CMK (cell line): ENCODE measurements around the gene ZDHHC1.
"Not testable (repeated sequence)": the region's sequence is repeated elsewhere in the genome, so short reads cannot be mapped to it uniquely, and the experiment has no call there.

Experiments used
- DNase-seq: peaks from one replicate; pipeline ENCODE4 v3.0.0-alpha.2; 2010; ENCODE audit warnings: low read depth

The ZDHHC1 gene

GRCh38 chr16:67394155-67395104 lies 21.8 kb downstream of the ZDHHC1 start:
- no peak for DNase-seq

DNA sequence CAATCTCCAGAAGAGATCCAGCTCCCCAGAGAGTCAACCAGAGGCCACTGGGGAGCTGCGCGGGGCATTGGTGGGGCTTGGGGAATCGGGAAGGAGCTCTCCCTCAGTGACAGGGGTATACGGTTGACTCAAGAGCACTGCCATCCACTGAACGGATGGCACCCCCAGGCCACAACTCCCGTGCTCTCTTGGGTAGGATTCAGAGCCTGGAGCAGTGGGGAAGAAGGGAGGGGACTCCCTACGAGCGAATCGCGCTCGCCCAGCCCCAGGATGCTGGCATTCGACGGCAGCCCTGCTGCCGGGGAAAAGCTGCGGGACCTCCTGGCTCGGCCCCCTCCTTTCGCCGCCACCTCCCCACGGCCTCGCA lies 22.5 kb downstream of the ZDHHC1 start:
- DNase-seq = no peak

DNA sequence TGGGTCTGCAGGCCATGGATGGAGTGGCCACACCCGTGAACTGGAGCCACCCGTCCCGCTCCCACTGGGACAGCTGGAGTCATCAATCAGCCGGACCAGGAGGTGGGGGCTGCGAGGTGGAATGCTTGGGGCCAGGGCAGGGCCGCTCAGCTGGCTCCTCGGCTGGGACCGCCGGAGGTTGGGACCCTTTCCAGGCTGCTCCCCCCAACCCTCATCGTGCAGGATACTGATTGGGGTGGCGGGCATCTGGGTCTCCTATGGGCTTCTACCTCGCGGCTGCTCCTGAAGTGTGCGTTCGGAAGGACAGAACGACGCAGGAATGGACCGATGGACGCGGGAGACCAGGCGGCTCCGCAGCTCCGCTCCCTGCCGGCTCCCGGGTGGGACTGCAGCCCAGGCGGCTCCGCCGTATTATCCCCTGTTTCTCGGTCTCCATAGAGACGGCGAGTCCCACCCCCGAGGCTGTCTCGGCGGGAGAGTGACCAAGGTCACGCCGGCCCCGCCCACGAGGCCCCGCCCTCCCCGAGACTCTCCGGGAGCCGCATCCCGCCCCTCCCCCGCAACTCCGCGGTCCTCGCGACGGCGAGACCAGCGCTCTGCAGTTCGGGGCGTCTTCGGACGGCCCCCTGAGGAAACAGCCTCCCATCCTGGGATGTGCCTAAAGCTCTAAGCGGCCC lies 23.0 kb downstream of the ZDHHC1 start, which contains the start of gene TPPP3:
TSS of gene TPPP3 (minus strand) at position 388 of the 677 bp plus-strand sequence. CDS start 2,387 bp downstream, outside the sequence.
- DNase-seq = no peak

- no peak for DNase-seq
These were observed 23.8 kb downstream of the ZDHHC1 start for GRCh38 chr16:67392301-67393059.

DNA sequence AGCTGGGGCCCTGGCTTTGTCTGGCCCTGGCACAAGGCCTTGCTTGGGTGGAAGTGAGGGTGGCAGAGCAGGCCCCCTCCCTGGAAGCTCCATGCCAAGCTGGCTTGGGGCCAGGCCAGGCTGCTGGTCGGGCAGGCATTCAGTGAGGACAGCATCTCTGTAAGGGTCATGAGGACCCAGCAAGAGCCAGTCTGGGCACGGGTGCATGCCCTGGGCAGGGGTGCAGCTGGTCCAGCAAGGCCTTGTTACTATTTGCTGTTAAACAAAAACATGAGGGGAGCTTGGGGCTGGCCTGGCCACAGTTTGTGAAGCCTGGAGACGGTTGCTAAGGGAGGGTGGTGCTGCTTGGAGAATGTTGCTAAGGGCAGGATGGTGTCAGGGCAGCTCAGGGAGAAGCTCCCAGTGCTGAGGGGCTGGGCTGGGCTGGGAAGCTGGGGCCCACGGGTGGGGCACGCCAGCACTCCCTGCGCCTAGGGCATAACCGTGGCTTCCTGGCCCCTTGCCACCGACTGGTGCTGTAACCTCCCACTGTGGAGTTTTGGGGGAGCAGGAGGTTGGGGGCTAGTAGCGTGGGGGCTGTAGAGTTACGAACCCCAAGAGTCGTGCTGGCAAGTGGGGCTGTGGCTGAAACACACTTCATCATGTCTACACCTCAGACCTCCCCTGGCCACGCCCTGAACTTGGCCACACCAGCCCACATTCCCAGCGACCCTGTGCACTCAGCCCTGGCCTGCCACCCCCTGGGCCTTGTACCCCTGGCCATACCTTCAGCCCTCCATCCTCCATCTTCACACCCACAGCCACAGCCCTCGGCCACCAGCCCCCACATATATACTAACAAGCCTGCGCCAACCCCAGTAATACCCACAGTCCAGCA lies 24.6 kb downstream of the ZDHHC1 start:
- no peak for DNase-seq

GRCh38 chr16:67390816-67391423 lies 25.4 kb downstream of the ZDHHC1 start:
- DNase-seq = no peak

GRCh38 chr16:67389911-67390815 lies 26.1 kb downstream of the ZDHHC1 start:
- no peak for DNase-seq

- DNase-seq = no peak
These were observed 27.7 kb downstream of the ZDHHC1 start for GRCh38 chr16:67388591-67388990.

DNA sequence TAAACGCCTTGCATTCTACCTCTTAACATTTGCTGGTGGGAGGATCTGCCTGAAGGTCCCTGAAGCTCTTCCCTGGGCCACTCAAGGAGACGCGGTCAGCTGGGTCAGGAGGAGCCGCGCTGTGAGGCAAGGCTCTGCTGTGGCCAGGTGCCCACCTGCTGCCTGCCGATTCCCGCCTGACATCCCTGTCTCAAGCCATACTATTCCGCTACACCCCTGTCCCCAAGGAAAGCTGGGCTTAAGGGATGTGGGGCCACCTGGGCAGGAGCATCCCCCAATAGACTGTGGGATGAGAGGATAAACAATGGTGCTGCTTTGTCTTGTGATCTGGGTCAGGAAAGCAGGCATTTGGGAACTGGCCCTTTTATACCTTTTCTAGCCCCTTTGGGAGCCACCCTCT lies 28.1 kb downstream of the ZDHHC1 start:
- DNase-seq = no peak

DNA sequence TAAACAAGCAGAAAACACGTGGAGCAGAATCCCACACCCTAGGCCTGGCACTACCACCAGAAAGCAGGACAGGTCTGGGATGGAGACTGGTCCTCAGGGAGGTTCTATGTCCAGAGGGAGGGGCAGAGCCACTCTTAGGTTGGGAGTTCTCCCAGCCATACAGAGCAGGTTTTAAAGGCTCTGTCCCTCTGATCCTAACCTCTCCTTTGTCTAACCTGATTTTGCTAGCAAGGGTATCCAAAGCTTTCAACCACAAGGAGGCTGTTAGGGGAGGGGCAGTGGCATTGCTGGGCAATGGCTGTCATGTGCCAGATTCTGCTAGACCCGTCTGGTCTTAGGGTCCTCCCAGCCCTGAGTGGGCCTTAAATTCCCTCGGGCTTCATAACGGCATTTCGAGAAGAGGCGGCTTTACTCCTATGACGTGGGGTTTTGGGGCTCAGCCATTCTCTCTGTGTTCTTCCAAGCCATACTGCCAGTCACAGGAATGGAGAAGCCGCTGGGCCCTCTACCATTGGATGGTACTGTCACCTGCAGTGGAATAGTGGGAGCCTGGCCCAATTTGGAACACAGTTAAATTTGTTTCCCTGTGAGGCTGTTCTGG lies 28.7 kb downstream of the ZDHHC1 start:
- no peak for DNase-seq

DNA sequence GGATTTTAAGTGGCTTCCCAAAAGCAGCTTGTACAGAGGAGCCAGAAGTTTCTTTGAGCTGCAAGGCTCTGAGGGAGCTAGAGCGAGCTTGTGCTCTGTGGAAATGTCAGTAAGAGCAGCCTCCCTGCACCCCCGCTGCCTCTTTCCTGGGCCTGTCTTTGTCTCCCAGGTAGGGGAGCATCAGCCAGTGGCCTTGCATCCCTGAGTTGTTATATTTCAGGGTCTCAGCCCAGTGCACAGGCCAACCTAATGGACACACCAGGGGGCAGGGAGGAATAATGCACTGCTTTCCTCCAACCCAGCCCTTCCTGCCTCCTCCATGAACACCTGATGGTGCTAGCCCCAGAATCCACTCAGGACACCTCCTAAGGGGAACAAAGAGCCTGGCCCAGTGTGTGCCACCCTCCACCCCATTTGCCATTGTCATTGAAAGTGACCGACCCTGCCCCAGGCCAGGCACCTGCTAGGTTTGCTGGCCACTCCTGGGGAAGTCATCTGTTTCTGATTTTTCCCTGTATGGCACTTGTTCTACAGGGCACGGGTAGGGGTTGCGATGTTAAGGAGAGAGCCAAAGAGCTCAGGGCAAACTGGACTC lies 29.3 kb downstream of the ZDHHC1 start:
- DNase-seq = no peak

- no peak for DNase-seq
These were observed 31.3 kb downstream of the ZDHHC1 start for GRCh38 chr16:67384778-67385510.

- DNase-seq = no peak
These were observed 33.0 kb downstream of the ZDHHC1 start for GRCh38 chr16:67383284-67383683.

- DNase-seq = no peak
These were observed 37.6 kb downstream of the ZDHHC1 start for GRCh38 chr16:67378642-67379041.

DNA sequence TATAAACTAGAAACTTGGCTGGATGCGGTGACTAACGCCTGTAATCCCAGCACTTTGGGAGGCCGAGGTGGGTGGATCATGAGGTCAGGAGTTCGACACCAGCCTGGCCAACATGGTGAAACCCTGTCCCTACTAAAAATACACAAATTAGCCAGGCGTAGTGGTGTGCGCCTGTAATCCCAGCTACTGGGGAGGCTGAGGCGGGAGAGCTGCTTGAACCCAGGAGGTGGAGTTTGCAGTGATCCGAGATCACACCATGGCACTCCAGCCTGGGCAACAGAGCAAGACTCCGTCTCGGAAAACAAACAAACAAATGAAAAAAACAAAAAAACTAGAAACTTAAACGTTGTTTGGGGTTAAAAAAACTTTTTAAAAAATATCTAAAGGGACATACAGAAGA lies 40.3 kb downstream of the ZDHHC1 start:
- DNase-seq = not testable (repeated sequence)

DNA sequence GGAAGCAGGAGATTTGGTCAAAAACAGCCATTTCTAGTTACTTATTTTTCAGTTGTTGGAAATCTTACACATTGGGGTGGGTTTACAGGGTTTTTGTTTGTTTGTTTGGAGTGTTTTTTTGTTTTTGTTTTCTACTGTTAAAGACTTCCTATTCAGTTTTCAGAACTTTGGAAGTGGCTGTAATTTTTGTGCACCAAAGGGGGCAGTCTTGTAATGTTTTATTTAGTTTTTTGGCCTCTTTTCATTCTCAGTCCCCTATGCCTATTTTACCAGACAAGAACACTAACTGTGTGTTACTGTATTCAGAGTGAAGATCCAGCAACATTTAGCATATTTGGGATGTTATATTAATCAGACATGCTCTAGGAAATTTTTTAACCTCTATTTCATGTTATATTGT lies 43.6 kb downstream of the ZDHHC1 start:
- no peak for DNase-seq

DNA sequence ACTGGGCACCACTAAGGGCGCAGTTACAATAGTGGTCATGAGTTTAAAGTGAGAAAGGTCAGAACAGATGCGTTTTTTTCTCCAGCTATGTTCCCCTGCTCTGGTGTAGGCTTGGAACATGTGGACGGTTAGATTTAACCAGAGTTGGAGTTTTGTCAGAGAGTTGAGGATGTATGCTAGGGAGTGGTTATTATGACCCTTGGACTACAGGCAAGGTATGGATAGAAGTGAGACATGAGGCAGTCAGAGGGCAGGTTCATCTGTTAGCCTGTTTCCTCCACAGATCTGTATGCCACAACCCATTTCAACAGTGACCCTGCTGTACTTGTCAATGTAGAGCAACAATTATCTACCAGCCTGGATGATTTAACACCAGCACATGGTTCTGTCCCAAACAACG lies 45.6 kb downstream of the ZDHHC1 start:
- no peak for DNase-seq

- DNase-seq = no peak
These were observed 51.6 kb downstream of the ZDHHC1 start for GRCh38 chr16:67364600-67365235.
